WTC11 (cell line): ENCODE measurements around the gene PDCD6IP. TPM values are rescaled to one million over a fixed set of nuclear protein-coding genes. Genes with fewer than 3 reads are reported as not detected.

Experiments
- ATAC-seq: fragments of 200-7000 bp; cut with Tn5 transposase; 2 replicates; pipeline ENCODE4 v1.10.0; 2021; ENCODE audit warnings: mild to moderate bottlenecking, moderate library complexity
- CTCF ChIA-PET: fragments of 300-600 bp; sonication (Branson Sonifier 250); formaldehyde crosslinking; loops from one replicate; lab custom pipeline; 2021; ENCODE audit warnings: antibody characterized with exemption; lab: Charles Lee
- POLR2A ChIA-PET: fragments of 350-600 bp; sonication (Branson Sonifier 250); formaldehyde crosslinking; loops from one replicate; lab custom pipeline; 2021; ENCODE audit warnings: antibody characterized with exemption; lab: Charles Lee
- DNase-seq: peaks from one replicate; pipeline ENCODE4 v3.0.0; 2021; ENCODE audit warnings: low spot score
- H3K27ac Mint-ChIP-seq: 2 replicates; pipeline ENCODE4 v1.8.0; 2021; ENCODE audit warnings: mixed read lengths
- H3K27me3 Mint-ChIP-seq: 2 replicates; pipeline ENCODE4 v1.8.0; 2021; ENCODE audit warnings: low read depth, mild to moderate bottlenecking, moderate library complexity, mixed read lengths
- H3K36me3 Mint-ChIP-seq: 2 replicates; pipeline ENCODE4 v1.8.0; 2021; ENCODE audit warnings: mixed read lengths
- H3K4me1 Mint-ChIP-seq: 2 replicates; pipeline ENCODE4 v1.8.0; 2022; ENCODE audit warnings: mixed read lengths
- H3K4me3 Mint-ChIP-seq: 2 replicates; pipeline ENCODE4 v1.8.0; 2021; ENCODE audit warnings: mild to moderate bottlenecking, moderate library complexity, mixed read lengths
- H3K9me3 Mint-ChIP-seq: 2 replicates; pipeline ENCODE4 v1.8.0; 2021; ENCODE audit warnings: mixed read lengths
- CBFB ChIP-seq: sonication (generic); formaldehyde crosslinking; IDR thresholded peaks from 2 replicates; pipeline ENCODE4 v1.8.1; 2022; ENCODE audit warnings: mild to moderate bottlenecking, low read depth, missing genetic modification reagents
- CREB1 ChIP-seq: sonication (generic); formaldehyde crosslinking; IDR thresholded peaks from 2 replicates; pipeline ENCODE4 v1.8.0; 2023; ENCODE audit warnings: mild to moderate bottlenecking, missing genetic modification reagents
- CREM ChIP-seq: sonication (generic); formaldehyde crosslinking; IDR thresholded peaks from 2 replicates; pipeline ENCODE4 v1.8.1; 2022; ENCODE audit warnings: mild to moderate bottlenecking, missing genetic modification reagents, moderate library complexity
- ETV6 ChIP-seq: sonication (generic); formaldehyde crosslinking; IDR thresholded peaks from 2 replicates; pipeline ENCODE4 v1.8.1; 2022; ENCODE audit warnings: mild to moderate bottlenecking, missing genetic modification reagents
- GTF2I ChIP-seq: fragments of 250-450 bp; sonication (Bioruptor Pico); conservative IDR thresholded peaks from 2 replicates; pipeline ENCODE4 v1.4.0; 2021; ENCODE audit warnings: mild to moderate bottlenecking
- KAT7 ChIP-seq: sonication (generic); formaldehyde crosslinking; IDR thresholded peaks from 2 replicates; pipeline ENCODE4 v1.8.1; 2023; ENCODE audit warnings: missing genetic modification reagents, mild to moderate bottlenecking, borderline replicate concordance
- NFE2L1 ChIP-seq: sonication (generic); formaldehyde crosslinking; IDR thresholded peaks from 2 replicates; pipeline ENCODE4 v1.8.1; 2023; ENCODE audit warnings: missing genetic modification reagents
- NFYB ChIP-seq: sonication (generic); formaldehyde crosslinking; conservative IDR thresholded peaks from 2 replicates; pipeline ENCODE4 v1.8.0; 2022; ENCODE audit warnings: low read depth, missing genetic modification reagents
- NR2C2 ChIP-seq: sonication (generic); formaldehyde crosslinking; IDR thresholded peaks from 2 replicates; pipeline ENCODE4 v1.8.0; 2022; ENCODE audit warnings: mild to moderate bottlenecking, missing genetic modification reagents
- PRRX2 ChIP-seq: fragments of 250-450 bp; sonication (Bioruptor Pico); IDR thresholded peaks from 2 replicates; pipeline ENCODE4 v1.8.0; 2021; ENCODE audit warnings: mild to moderate bottlenecking
- RELA ChIP-seq: sonication (generic); formaldehyde crosslinking; IDR thresholded peaks from 2 replicates; pipeline ENCODE4 v1.8.1; 2022; ENCODE audit warnings: missing genetic modification reagents, mild to moderate bottlenecking, borderline replicate concordance
- RORB ChIP-seq: fragments of 250-450 bp; sonication (Bioruptor Pico); IDR thresholded peaks from 2 replicates; pipeline ENCODE4 v1.9.0; 2021; ENCODE audit warnings: mild to moderate bottlenecking
- SMAD3 ChIP-seq: sonication (generic); formaldehyde crosslinking; IDR thresholded peaks from 2 replicates; pipeline ENCODE4 v1.8.0; 2022; ENCODE audit warnings: missing genetic modification reagents, mild to moderate bottlenecking, borderline replicate concordance
- TEAD1 ChIP-seq: sonication (generic); formaldehyde crosslinking; IDR thresholded peaks from 2 replicates; pipeline ENCODE4 v1.8.0; 2022; ENCODE audit warnings: mild to moderate bottlenecking, missing genetic modification reagents
- TP53 ChIP-seq: sonication (generic); formaldehyde crosslinking; IDR thresholded peaks from 2 replicates; pipeline ENCODE4 v1.8.1; 2023; ENCODE audit warnings: mild to moderate bottlenecking, missing genetic modification reagents
- ZNF671 ChIP-seq: fragments of 250-450 bp; sonication (Bioruptor Pico); IDR thresholded peaks from 2 replicates; pipeline ENCODE4 v1.8.0; 2021; ENCODE audit warnings: mild to moderate bottlenecking
- total RNA-seq: library from RNA; stranded (reverse); gene quantifications from 3 replicates; pipeline ENCODE4 v1.2.3, GENCODE V29; 2021
- TF ChIP-seq, protein P1 (sequence below): sonication (generic); formaldehyde crosslinking; IDR thresholded peaks from 2 replicates; pipeline ENCODE4 v1.8.0; 2022; ENCODE audit warnings: mild to moderate bottlenecking, missing genetic modification reagents
- TF ChIP-seq, protein P2 (sequence below): sonication (generic); formaldehyde crosslinking; IDR thresholded peaks from 2 replicates; pipeline ENCODE4 v1.8.1; 2023; ENCODE audit warnings: mild to moderate bottlenecking, moderate library complexity, missing genetic modification reagents
- TF ChIP-seq, protein P3 (sequence below): sonication (generic); formaldehyde crosslinking; IDR thresholded peaks from 2 replicates; pipeline ENCODE4 v1.8.1; 2023; ENCODE audit warnings: mild to moderate bottlenecking, missing genetic modification reagents, moderate library complexity
- TF ChIP-seq, protein P4 (sequence below): sonication (generic); formaldehyde crosslinking; conservative IDR thresholded peaks from 2 replicates; pipeline ENCODE4 v1.8.1; 2022; ENCODE audit warnings: mild to moderate bottlenecking, missing genetic modification reagents
- TF ChIP-seq, protein P5 (sequence below): sonication (generic); formaldehyde crosslinking; IDR thresholded peaks from 2 replicates; pipeline ENCODE4 v1.8.0; 2023; ENCODE audit warnings: missing genetic modification reagents
- TF ChIP-seq, protein P6 (sequence below): fragments of 250-450 bp; sonication (Bioruptor Pico); conservative IDR thresholded peaks from 2 replicates; pipeline ENCODE4 v1.9.0; 2021; ENCODE audit warnings: mild to moderate bottlenecking
- TF ChIP-seq, protein P7 (sequence below): fragments of 250-450 bp; sonication (Bioruptor Pico); IDR thresholded peaks from 2 replicates; pipeline ENCODE4 v1.9.0; 2021; ENCODE audit warnings: mild to moderate bottlenecking, borderline replicate concordance
- TF ChIP-seq, protein P8 (sequence below): sonication (generic); formaldehyde crosslinking; IDR thresholded peaks from 2 replicates; pipeline ENCODE4 v1.8.1; 2023; ENCODE audit warnings: mild to moderate bottlenecking, missing genetic modification reagents, moderate library complexity

Gene PDCD6IP
- total RNA-seq, 1 experiment from 2014 or later: 173 TPM

DNA sequence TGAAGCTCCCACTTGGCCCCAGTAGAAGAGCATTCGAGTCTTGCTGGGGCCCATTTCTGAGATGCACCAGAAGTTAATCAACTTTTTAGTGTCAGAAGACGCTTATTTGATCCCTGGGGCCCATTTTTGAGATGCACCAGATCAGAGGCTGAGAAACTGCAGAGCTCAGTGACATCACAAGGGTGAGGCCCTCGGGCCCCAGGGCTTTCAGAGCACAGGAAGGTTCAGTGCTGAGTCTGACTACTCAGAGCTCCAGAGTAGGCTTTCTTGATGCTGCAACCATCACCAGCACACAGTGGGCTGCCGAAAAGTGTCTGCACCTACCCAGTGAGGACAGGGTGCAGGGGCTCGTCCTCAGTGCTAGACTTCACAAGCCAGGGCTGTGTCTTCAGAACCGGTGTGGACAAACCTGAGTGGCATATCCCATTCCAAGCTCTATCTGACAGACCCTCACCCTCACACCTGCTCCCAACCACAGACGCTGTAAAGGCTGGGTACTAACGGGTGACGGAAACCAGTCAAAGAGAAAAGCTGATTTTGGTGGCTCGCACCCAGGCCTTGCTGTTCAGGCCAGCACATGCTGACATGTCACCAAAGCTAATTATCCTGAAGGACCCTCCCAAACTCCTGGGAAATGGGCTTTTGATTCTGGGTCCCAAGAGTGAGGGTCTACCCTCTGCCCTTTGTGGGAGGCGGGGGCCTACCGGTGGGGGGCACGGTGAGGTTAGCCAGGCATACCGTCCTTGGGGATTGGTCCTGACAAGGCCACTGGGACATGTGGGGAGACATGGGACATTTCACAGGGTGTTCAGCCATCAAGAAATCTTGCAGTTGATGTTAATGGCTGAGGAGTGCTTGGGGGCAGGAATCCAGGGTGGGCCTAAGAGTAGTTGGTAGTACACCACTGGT lies 83.0 kb downstream of the PDCD6IP start:
- Mint-ChIP-seq H3K4me1 (peaks cover 52% of the 10 kb centered on the region), H3K4me3 (no peak overlapping the region), H3K9me3 (peaks cover 6% of the 10 kb centered on the region; the same call in 1 of the 2 replicates), H3K27ac (no peak overlapping the region), H3K27me3 (no peaks in the 10 kb centered on the region), H3K36me3 (no peaks in the 10 kb centered on the region)
- CTCF ChIA-PET: interaction anchor here (0.6 to 3.4 kb wide), 3 partner anchors 26 to 134 kb away, joined by 3 to 83 read pairs (median 4); no protein-coding TSS in a partner anchor
- POLR2A ChIA-PET: no interaction called here
- no peak for DNase-seq
- no peak for ATAC-seq
- TF ChIP-seq GTF2I (no peak), ETV6 (CRISPR knock-in tag) (no peak), NR2C2 (CRISPR knock-in tag) (no peak), CBFB (CRISPR knock-in tag) (no peak), ZNF671 (no peak), KAT7 (CRISPR knock-in tag) (no peak), NFE2L1 (no peak), TP53 (CRISPR knock-in tag) (no peak), PRRX2 (no peak), SMAD3 (CRISPR knock-in tag) (no peak), NFYB (no peak), CREM (CRISPR knock-in tag) (no peak), RORB (CRISPR knock-in tag) (no peak)
- TF ChIP-seq, protein P1, sequence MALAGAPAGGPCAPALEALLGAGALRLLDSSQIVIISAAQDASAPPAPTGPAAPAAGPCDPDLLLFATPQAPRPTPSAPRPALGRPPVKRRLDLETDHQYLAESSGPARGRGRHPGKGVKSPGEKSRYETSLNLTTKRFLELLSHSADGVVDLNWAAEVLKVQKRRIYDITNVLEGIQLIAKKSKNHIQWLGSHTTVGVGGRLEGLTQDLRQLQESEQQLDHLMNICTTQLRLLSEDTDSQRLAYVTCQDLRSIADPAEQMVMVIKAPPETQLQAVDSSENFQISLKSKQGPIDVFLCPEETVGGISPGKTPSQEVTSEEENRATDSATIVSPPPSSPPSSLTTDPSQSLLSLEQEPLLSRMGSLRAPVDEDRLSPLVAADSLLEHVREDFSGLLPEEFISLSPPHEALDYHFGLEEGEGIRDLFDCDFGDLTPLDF: no peak
- TF ChIP-seq, protein P2, sequence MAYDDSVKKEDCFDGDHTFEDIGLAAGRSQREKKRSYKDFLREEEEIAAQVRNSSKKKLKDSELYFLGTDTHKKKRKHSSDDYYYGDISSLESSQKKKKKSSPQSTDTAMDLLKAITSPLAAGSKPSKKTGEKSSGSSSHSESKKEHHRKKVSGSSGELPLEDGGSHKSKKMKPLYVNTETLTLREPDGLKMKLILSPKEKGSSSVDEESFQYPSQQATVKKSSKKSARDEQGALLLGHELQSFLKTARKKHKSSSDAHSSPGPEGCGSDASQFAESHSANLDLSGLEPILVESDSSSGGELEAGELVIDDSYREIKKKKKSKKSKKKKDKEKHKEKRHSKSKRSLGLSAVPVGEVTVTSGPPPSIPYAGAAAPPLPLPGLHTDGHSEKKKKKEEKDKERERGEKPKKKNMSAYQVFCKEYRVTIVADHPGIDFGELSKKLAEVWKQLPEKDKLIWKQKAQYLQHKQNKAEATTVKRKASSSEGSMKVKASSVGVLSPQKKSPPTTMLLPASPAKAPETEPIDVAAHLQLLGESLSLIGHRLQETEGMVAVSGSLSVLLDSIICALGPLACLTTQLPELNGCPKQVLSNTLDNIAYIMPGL (CRISPR knock-in tag): no peak
- TF ChIP-seq, protein P3, sequence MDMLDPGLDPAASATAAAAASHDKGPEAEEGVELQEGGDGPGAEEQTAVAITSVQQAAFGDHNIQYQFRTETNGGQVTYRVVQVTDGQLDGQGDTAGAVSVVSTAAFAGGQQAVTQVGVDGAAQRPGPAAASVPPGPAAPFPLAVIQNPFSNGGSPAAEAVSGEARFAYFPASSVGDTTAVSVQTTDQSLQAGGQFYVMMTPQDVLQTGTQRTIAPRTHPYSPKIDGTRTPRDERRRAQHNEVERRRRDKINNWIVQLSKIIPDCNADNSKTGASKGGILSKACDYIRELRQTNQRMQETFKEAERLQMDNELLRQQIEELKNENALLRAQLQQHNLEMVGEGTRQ (CRISPR knock-in tag): no peak
- TF ChIP-seq, protein P4, sequence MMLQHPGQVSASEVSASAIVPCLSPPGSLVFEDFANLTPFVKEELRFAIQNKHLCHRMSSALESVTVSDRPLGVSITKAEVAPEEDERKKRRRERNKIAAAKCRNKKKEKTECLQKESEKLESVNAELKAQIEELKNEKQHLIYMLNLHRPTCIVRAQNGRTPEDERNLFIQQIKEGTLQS (CRISPR knock-in tag): no peak
- TF ChIP-seq, protein P5, sequence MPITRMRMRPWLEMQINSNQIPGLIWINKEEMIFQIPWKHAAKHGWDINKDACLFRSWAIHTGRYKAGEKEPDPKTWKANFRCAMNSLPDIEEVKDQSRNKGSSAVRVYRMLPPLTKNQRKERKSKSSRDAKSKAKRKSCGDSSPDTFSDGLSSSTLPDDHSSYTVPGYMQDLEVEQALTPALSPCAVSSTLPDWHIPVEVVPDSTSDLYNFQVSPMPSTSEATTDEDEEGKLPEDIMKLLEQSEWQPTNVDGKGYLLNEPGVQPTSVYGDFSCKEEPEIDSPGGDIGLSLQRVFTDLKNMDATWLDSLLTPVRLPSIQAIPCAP (CRISPR knock-in tag): no peak
- TF ChIP-seq, protein P6, sequence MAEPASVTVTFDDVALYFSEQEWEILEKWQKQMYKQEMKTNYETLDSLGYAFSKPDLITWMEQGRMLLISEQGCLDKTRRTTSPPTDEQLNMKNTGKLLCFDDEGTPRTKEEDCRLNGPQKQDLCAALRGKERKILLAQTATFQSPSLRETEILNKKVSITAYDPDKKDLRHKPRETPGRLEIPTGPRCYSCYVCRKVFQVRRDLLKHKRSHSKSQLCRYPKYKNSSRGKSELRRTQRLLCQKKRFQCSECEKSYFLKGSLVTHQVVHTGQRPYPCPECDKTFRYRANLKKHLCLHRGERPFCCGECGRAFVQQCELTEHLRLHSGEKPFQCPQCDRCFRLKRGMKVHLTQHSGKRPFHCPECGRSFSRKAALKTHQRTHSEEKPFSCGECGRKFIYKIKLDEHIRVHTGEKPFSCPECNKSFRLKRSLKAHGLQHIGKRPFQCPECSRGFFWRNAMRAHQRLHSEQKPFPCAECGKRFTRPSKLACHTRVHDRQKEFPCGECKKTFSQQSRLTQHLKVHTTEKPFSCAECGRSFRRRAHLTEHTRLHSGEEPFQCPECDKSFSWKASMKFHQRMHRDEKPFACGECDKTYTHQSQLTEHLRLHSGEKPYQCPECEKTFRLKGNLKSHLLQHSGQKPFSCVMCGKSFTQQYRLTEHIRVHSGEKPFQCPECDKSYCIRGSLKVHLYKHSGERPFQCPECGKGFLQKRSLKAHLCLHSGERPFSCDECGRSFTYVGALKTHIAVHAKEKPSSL: no peak

DNA sequence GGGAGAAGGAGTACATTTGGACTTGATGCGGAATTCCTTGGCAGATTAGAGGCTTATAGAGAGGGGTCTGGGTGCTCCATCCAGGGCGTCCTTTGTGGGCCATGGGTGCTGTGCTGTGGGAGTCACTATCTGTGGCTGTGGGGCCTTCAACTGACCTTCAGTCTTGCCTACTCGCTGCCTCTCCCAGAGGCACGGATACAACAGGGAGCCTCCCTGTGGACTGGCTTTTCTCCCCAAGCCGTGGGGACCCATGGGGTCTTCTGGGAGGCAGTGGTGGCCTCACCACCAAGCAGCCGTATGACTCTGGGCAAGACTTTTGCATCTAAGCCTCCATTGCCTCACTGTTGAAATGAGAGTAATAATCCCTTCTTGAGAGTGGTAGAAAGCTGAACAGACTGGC lies 83.9 kb downstream of the PDCD6IP start:
- POLR2A ChIA-PET: no interaction called here
- no peak for TF ChIP-seq RELA (CRISPR knock-in tag)
- no peak for TF ChIP-seq TEAD1
- TF ChIP-seq, protein P7, sequence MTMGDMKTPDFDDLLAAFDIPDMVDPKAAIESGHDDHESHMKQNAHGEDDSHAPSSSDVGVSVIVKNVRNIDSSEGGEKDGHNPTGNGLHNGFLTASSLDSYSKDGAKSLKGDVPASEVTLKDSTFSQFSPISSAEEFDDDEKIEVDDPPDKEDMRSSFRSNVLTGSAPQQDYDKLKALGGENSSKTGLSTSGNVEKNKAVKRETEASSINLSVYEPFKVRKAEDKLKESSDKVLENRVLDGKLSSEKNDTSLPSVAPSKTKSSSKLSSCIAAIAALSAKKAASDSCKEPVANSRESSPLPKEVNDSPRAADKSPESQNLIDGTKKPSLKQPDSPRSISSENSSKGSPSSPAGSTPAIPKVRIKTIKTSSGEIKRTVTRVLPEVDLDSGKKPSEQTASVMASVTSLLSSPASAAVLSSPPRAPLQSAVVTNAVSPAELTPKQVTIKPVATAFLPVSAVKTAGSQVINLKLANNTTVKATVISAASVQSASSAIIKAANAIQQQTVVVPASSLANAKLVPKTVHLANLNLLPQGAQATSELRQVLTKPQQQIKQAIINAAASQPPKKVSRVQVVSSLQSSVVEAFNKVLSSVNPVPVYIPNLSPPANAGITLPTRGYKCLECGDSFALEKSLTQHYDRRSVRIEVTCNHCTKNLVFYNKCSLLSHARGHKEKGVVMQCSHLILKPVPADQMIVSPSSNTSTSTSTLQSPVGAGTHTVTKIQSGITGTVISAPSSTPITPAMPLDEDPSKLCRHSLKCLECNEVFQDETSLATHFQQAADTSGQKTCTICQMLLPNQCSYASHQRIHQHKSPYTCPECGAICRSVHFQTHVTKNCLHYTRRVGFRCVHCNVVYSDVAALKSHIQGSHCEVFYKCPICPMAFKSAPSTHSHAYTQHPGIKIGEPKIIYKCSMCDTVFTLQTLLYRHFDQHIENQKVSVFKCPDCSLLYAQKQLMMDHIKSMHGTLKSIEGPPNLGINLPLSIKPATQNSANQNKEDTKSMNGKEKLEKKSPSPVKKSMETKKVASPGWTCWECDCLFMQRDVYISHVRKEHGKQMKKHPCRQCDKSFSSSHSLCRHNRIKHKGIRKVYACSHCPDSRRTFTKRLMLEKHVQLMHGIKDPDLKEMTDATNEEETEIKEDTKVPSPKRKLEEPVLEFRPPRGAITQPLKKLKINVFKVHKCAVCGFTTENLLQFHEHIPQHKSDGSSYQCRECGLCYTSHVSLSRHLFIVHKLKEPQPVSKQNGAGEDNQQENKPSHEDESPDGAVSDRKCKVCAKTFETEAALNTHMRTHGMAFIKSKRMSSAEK: no peak
- TF ChIP-seq CREB1 (CRISPR knock-in tag): no peak
- TF ChIP-seq, protein P8, sequence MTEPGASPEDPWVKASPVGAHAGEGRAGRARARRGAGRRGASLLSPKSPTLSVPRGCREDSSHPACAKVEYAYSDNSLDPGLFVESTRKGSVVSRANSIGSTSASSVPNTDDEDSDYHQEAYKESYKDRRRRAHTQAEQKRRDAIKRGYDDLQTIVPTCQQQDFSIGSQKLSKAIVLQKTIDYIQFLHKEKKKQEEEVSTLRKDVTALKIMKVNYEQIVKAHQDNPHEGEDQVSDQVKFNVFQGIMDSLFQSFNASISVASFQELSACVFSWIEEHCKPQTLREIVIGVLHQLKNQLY: no peak

More for the DNA sequence above, 83.9 kb downstream of the PDCD6IP start:
- H3K36me3 Mint-ChIP-seq: no peaks in the 10 kb centered on the region
- no peak for ATAC-seq
- no peak for DNase-seq
- H3K4me3 Mint-ChIP-seq: no peak overlapping the region
- no peak overlapping the region for H3K27ac Mint-ChIP-seq
- no peaks in the 10 kb centered on the region for H3K27me3 Mint-ChIP-seq
- H3K9me3 Mint-ChIP-seq: peaks cover 7% of the 10 kb centered on the region; the same call in 1 of the 2 replicates
- CTCF ChIA-PET: interaction anchor here (0.8 to 3.4 kb wide), 11 partner anchors 15 to 801 kb away, joined by 3 to 83 read pairs (median 8); no protein-coding TSS in a partner anchor
- H3K4me1 Mint-ChIP-seq: peaks cover 43% of the 10 kb centered on the region
